HEK293T (cell line): ENCODE results near the gene ITGA11.

Experiments used
- ARNT ChIP-seq: fragments of 450-650 bp; IDR thresholded peaks from 2 replicates; pipeline ENCODE4 v1.6.1; 2017; ENCODE audit warnings: mild to moderate bottlenecking
- BHLHE40 ChIP-seq: fragments of 450-650 bp; IDR thresholded peaks from 2 replicates; pipeline ENCODE4 v1.6.1; 2016; ENCODE audit warnings: mild to moderate bottlenecking, moderate library complexity, borderline replicate concordance
- CTBP1 ChIP-seq: fragments of 450-650 bp; IDR thresholded peaks from 2 replicates; pipeline ENCODE4 v1.6.1; 2016; ENCODE audit warnings: borderline replicate concordance
- ELF4 ChIP-seq: fragments of 450-650 bp; IDR thresholded peaks from 2 replicates; pipeline ENCODE4 v1.6.1; 2017; ENCODE audit warnings: antibody characterized with exemption
- FOXA1 ChIP-seq: fragments of 450-650 bp; IDR thresholded peaks from 2 replicates; pipeline ENCODE4 v1.6.1; 2016; ENCODE audit warnings: mild to moderate bottlenecking
- FOXK2 ChIP-seq: fragments of 450-650 bp; IDR thresholded peaks from 2 replicates; pipeline ENCODE4 v1.6.1; 2016; ENCODE audit warnings: mild to moderate bottlenecking
- FOXM1 ChIP-seq: fragments of 450-650 bp; IDR thresholded peaks from 2 replicates; pipeline ENCODE4 v1.6.1; 2017; ENCODE audit warnings: mild to moderate bottlenecking, borderline replicate concordance
- HDGF ChIP-seq: fragments of 450-650 bp; IDR thresholded peaks from 2 replicates; pipeline ENCODE4 v1.6.1; 2017; ENCODE audit warnings: antibody characterized with exemption, borderline replicate concordance
- L3MBTL2 ChIP-seq: fragments of 450-650 bp; conservative IDR thresholded peaks from 2 replicates; pipeline ENCODE4 v1.6.1; 2016; ENCODE audit warnings: mild to moderate bottlenecking
- NFRKB ChIP-seq: fragments of 450-650 bp; IDR thresholded peaks from 2 replicates; pipeline ENCODE4 v1.6.1; 2016; ENCODE audit warnings: mild to moderate bottlenecking, moderate library complexity
- PKNOX1 ChIP-seq: fragments of 450-650 bp; IDR thresholded peaks from 2 replicates; pipeline ENCODE4 v1.6.1; 2016
- SP1 ChIP-seq: fragments of 450-650 bp; IDR thresholded peaks from 2 replicates; pipeline ENCODE4 v1.6.1; 2017
- SUZ12 ChIP-seq: fragments of 450-650 bp; IDR thresholded peaks from 2 replicates; pipeline ENCODE4 v1.6.1; 2016; ENCODE audit warnings: mild to moderate bottlenecking
- ZNF384 ChIP-seq: fragments of 450-650 bp; IDR thresholded peaks from 2 replicates; pipeline ENCODE4 v1.6.1; 2016

- TF ChIP-seq ZNF384 = no peak
- TF ChIP-seq L3MBTL2 = no peak
- no peak for TF ChIP-seq FOXK2
- TF ChIP-seq BHLHE40 = no peak
- TF ChIP-seq SP1 = no peak
- TF ChIP-seq NFRKB = no peak
- TF ChIP-seq FOXM1 = no peak
- TF ChIP-seq HDGF = no peak
- no peak for TF ChIP-seq PKNOX1
- no peak for TF ChIP-seq ARNT
- TF ChIP-seq ELF4 = no peak
- no peak for TF ChIP-seq CTBP1
- TF ChIP-seq SUZ12 = no peak
- TF ChIP-seq FOXA1 = no peak
These were observed 42.7 kb downstream of the ITGA11 start for GRCh38 chr15:68389041-68389930.
